Measurements from ENCODE around the gene SSC4D.
"Not testable (repeated sequence)": the region's sequence is repeated elsewhere in the genome, so short reads cannot be mapped to it uniquely, and the experiment has no call there.

Gene SSC4D

DNA sequence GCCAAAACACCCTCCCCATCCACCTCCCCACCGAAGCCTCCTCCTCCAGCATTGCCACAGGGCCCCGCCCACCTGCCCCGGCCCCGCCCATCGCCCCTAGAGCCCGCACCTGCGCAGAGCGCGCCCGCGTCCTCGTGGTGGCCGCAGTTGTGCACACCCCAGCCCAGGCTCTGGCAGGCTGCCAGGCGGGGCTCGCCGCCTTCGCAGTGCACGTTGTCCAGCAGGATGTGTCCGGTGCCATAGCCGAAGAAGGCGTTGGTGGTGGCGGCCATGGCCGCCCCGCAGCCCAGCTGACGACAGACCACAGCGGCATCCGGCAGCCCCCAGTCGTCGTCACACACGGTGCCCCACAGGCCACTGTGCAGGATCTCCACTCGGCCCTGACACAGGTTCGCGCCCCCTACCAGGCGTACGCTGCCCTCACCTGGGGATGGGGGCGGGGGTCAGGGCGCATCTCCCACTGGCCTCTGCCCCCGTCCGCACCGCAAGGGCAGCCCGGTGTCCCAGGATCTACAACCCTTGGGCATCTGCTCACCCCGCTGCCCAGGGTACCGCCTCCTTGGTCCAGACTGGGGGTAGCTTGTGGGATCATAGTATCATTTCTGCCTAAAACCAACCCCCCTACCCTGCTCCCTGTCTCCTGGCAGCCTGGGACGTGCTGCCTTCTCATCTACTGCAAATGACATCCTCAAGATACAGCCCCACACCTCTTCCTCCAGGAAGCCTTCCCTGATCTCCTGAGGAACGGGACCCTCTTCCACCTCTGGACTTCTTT lies 11.9 kb downstream of the SSC4D start:
- H3K4me3 ChIP-seq (ENCODE audit: low read depth, low read length): peak overlapping the region; percentile 57
- no peak for TF ChIP-seq CTCF (IDR thresholded peaks at IDR 0.05; ENCODE audit: insufficient read depth, low read length, missing control alignments)
- no peak for DNase-seq (ENCODE audit: low read depth, low spot score)
- ChIA-PET CTCF (no interaction called here), POLR2A (no interaction called here)

- TF ChIP-seq CTCF (IDR thresholded peaks at IDR 0.05; ENCODE audit: insufficient read depth, low read length, missing control alignments): no peak
- CTCF ChIA-PET: no interaction called here
- POLR2A ChIA-PET: no interaction called here
- H3K4me3 ChIP-seq (ENCODE audit: low read depth, low read length): no peak overlapping the region
- DNase-seq (ENCODE audit: low read depth, low spot score): no peak
These were observed 12.6 kb downstream of the SSC4D start for GRCh38 chr7:76396864-76397263.

DNA sequence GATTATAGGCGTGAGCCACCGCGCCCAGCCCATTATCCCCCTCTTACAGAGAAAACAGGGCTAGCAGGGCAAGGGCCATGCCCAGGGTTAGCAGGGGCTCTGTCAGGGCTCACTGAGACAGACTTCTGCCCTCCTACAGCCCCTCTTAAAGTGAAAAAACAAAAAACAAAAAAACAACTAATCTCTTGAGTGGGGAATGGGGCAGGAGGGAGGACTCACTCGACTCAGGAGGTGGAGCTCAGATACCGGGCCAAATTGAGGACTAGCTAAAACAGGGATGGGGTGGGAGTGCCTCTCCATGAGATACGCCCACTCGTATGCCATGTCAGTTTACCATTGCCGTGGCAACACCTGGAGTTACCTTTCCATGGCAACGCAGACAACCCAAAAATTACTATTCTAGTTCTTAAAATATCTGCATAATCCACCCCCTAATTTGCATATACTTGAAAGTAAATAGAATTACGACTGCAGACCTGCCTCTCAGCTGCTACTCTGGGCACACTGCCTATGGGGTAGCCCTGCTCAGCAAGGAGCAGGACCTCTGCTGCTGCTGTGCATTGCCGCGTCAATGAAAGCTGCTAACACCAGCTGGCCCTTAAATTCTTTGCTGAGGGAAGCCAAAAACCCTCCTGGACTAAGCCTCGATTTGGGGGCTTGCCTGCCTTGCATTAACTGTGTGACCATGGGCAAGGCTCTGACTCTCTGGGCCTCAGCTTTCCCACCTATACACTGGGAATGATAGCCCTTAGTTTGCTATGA lies 13.4 kb downstream of the SSC4D start:
- ChIA-PET CTCF (no interaction called here), POLR2A (no interaction called here)
- TF ChIP-seq CTCF (IDR thresholded peaks at IDR 0.05; ENCODE audit: insufficient read depth, low read length, missing control alignments): no peak
- no peak for DNase-seq (ENCODE audit: low read depth, low spot score)
- no peak overlapping the region for H3K4me3 ChIP-seq (ENCODE audit: low read depth, low read length)

DNA sequence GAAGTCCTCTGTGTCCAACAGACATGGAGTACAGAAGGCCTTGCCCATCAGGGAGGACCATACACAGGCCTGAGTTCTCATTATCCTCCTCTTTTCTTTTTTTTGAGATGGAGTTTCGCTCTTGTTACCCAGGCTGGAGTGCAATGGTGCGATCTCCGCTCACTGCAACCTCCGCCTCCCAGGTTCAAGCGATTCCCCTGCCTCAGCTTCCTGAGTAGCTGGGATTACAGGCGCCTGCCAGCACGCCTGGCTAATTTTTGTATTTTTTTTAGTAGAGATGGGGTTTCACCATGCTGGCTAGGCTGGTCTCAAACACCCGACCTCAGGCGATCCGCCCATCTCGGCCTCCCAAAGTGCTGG lies 13.9 kb downstream of the SSC4D start:
- POLR2A ChIA-PET; DNase-seq (ENCODE audit: low read depth, low spot score); CTCF ChIA-PET; H3K4me3 ChIP-seq (ENCODE audit: low read depth, low read length): not testable (repeated sequence)

DNA sequence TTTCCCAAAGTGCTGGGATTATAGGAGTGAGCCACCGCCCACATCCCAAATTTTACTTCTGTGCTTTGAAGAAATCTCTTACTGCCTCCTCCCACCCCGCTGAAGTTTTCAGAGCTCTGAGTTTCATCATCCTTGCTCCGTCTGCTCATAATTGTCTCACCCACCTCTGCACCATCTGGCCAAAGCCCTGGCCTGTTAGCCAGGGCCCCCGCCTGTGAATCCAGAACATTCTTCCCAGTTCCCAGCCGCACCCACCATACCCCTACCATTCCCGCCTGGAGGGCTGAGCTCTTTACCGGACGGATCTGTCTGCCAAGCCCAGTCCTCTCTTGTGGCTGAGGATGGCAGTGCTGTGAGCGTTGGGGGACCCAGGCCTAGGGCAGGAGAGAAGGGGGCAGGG lies 14.5 kb downstream of the SSC4D start:
- no peak for DNase-seq (ENCODE audit: low read depth, low spot score)
- no peak for TF ChIP-seq CTCF (IDR thresholded peaks at IDR 0.05; ENCODE audit: insufficient read depth, low read length, missing control alignments)
- H3K4me3 ChIP-seq (ENCODE audit: low read depth, low read length): no peak overlapping the region
- CTCF ChIA-PET: no interaction called here
- POLR2A ChIA-PET: no interaction called here

- POLR2A ChIA-PET: no interaction called here
These were observed 16.1 kb downstream of the SSC4D start for GRCh38 chr7:76393116-76394031.

More at GRCh38 chr7:76393116-76394031, 16.1 kb downstream of the SSC4D start:
- TF ChIP-seq CTCF (IDR thresholded peaks at IDR 0.05; ENCODE audit: insufficient read depth, low read length, missing control alignments): peak; percentile 6
- DNase-seq (ENCODE audit: low read depth, low spot score): no peak
- peak overlapping the region; percentile 75 for H3K4me3 ChIP-seq (ENCODE audit: low read depth, low read length)
- CTCF ChIA-PET: interaction anchor here (0.9 to 1.1 kb wide), 2 partner anchors 9 to 10 kb away, joined by 3 to 4 read pairs; no protein-coding TSS in a partner anchor
